ENCODE measurements around the gene CEACAM19.
A peak's percentile ranks its signal among the peaks of the same experiment; 100 is the strongest.
"Not testable (repeated sequence)": the region's sequence is repeated elsewhere in the genome, so short reads cannot be mapped to it uniquely, and the experiment has no call there.

Gene CEACAM19

DNA sequence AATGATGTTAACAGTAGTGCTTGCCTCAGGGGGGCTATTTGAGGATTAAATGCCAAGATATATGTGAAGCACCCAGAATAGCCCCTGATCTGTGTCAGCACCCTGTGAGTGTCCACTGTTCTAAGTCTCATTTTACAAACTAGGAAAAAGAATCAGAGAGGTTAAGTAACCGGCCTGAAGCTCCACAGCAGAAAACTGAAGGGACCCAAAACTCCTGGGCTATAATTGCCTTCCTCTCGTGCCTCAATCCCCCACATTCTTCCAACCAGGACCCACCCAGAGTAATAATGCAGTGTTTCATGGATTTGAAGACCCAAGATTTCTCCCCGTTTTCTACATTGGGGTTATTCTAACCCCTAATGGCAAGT lies 25.2 kb upstream of the CEACAM19 start:
- DNase-seq, result no peak

DNA sequence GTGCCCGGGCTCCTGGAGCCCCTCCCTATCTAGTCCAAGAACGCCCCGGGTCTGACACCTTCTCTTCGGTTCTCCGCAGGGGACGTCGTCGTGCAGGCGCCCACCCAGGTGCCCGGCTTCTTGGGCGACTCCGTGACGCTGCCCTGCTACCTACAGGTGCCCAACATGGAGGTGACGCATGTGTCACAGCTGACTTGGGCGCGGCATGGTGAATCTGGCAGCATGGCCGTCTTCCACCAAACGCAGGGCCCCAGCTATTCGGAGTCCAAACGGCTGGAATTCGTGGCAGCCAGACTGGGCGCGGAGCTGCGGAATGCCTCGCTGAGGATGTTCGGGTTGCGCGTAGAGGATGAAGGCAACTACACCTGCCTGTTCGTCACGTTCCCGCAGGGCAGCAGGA lies 24.1 kb upstream of the CEACAM19 start:
- DNase-seq, result no peak

DNA sequence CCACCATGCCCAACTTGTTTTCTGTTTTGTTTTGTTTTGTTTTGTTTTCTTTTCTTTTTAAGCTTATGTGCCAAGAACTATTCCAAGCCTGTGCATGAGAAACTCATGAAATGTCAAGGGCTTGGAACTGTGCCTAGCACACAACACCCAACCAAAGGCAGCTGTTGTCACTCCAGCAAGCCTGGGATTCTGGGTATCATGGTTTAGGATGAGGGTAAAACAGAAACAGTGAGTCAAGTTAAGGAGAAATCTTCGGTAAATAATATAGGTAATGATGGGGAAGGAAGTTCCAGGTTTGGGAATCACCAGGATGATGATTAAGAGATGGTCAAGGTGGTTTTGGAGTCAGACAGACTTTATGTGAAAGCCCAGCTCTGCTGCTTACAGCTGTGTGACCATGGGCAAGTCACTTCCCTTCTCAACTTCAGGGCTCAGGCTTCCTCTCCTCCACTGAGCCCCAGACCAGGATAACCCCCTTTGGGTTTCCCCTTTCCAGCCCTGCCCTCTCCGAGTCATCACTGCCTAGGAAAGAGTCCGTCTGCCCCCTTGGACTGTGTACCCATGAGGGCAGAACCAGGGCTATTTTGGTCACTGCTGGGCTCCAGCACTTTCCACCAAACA lies 22.5 kb upstream of the CEACAM19 start:
- DNase-seq, result no peak

DNA sequence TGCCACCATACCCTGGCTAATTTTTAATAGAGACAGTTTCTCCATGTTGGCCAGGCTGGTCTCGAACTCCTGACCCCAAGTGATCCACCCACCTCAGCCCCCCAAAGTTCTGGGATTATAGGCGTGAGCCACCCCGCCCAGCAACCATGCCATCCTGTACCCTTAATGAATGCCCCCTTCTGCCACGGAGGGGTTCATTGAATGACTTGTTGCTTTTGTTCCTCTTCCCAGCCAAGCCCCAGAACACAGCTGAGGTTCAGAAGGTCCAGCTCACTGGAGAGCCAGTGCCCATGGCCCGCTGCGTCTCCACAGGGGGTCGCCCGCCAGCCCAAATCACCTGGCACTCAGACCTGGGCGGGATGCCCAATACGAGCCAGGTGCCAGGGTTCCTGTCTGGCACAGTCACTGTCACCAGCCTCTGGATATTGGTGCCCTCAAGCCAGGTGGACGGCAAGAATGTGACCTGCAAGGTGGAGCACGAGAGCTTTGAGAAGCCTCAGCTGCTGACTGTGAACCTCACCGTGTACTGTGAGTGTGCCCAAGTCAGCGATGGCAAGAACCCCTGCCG lies 21.6 kb upstream of the CEACAM19 start:
- no peak for DNase-seq

DNA sequence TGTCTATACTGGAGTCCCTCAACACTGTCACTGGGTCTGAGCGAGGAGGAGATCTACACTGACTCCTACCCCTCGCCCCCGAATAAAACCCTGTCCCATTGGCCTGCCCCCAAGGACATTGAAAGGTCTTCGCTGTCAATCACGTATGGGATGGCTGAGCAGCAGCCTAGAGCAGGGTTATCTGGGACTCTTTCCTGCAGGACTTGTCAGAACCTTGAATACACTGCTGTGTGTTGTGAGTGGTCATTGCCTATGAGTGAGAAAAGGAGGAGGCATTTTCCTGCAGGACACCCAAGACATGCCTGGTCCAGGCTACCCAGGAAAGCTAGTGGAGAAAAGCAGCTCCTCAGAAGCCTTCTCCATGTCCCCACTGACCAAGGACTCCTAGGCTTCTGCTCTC lies 17.9 kb upstream of the CEACAM19 start:
- DNase-seq, result no peak

DNA sequence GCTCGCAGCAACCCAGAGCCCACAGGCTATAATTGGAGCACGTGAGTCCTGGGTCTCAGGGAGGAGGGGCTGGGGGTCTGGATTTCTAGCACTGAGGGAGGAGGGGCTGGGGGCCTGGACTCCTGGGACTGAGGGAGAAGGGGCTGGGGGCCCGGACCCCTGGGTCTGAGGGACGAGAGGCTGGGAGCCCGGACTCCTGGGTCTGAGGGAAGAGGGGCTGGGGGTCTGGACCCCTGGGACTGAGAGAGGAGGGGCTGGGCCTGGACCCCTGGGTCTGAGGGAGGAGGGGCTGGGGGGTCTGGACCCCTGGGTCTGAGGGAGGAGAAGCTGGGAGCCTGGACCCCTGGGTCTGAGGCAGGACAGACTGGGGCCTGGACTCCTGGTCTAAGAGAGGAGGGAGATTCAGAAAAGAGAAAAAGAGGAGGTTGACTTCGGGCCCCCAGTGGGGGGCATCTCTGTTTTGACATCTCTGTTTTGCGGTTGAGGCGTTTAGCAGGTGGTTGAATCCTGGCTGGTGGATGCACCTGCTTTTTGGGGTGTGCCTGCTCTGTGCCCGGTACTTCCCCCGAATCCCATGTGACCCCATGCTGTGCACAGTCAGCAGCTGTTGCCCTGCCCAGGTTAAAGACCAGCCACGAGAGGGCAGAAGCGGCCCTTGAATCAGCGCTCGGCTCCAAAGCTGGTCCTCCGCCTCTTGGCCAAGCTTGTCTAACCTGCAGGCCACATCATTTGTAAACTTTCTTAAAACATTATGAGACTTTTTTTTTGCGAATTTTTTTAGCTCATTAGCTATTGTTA lies 17.1 kb upstream of the CEACAM19 start:
- no peak for DNase-seq

DNA sequence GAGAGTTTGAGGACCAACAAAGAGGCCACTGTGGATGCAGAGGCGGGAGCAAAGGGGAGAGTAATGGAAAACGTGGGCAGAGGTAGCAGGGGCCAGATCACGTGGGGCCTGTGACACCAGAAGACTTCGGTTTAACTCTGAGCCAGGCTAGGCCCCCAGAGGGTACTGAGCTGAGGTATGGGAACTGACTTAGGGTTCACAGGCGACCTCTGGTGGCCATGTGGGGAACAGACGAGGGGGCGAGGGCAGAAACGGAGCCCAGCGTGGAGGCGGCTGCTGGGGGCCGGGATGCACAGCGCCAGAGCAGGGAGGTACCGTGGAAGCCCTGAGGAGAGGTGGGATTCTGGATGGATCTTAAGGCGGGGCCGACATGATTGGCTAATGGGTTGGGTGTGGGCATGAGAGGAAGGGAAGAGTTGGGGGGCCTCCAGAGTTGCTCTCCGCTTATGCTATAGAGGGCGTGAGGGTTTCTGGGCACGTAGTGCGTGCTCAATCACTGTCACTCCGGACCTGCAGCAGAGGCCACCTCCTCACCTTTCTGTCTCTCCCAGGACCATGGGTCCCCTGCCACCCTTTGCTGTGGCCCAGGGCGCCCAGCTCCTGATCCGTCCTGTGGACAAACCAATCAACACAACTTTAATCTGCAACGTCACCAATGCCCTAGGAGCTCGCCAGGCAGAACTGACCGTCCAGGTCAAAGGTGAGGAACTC lies 13.9 kb upstream of the CEACAM19 start:
- peak; percentile 42 for DNase-seq

DNA sequence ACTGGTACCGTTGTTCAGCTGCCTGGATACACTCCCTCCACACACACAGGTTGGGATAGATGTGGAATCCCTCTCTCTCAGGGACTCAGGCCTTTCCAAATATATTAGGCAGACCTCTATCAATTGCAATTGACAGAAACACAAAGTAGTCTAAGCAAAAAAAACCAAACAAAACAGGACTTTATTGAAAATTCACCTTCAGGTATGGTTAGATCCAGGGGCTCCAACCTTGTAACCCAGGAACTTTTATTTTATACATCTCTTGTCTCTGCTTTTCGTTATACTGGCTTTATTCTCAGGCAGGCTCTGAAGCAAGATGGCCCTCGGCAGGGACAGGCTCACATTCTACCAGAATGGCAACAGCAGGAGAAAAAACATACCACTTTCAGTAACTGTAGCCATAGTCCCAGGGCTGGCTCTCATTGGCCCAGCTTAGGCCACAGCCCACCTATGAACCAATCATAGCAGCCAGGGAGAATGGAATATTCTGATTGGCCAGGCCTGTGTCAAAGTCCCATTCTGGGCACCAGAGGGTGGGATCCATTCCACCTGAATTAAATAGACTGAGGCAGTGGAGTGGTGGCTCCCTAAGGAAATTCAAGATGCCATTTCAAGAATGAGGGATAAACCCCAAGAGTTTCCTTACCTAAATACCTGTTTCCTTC lies 13.1 kb upstream of the CEACAM19 start:
- no peak for DNase-seq

DNA sequence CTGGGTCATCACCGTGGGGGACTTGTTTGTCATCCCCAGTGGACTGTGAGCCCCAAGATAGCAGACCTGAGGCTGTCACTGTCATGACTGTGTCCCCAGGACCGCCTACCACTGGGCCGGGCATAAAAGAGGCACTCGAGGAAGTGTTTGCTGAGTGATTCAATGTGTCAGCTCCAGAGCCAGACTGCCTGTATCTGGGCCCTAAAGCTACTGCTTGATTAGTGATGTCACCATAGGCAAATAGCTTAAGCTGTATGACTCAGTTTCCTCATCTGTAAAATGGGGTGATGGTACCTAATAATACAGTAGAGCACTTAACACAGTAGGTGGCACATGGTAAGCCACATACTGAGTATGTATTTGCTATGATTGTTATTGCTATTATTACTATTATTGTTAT lies 11.2 kb upstream of the CEACAM19 start:
- DNase-seq, result no peak

DNA sequence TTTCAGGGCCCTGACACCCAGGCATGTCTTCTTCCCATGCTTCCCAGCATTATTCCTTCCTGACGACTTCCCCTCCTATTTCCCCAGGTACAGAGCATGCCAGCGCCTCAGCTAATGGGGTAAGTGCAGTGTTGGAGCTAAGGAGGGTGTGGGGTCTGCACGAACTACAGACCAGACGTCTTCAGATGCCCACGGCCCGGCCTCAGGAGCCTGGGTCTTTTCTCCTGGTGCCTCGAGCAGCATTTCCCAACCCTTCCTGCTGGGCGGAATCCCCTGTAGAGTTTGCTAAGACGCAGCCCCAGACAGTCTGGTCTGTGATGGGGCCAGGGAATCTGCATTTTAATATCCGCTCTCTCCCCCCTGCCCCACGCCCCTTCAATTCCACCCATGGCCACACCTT lies 10.1 kb upstream of the CEACAM19 start:
- no peak for DNase-seq

GRCh38 chr19:44661904-44662303 lies 9.4 kb upstream of the CEACAM19 start:
- DNase-seq, result no peak

DNA sequence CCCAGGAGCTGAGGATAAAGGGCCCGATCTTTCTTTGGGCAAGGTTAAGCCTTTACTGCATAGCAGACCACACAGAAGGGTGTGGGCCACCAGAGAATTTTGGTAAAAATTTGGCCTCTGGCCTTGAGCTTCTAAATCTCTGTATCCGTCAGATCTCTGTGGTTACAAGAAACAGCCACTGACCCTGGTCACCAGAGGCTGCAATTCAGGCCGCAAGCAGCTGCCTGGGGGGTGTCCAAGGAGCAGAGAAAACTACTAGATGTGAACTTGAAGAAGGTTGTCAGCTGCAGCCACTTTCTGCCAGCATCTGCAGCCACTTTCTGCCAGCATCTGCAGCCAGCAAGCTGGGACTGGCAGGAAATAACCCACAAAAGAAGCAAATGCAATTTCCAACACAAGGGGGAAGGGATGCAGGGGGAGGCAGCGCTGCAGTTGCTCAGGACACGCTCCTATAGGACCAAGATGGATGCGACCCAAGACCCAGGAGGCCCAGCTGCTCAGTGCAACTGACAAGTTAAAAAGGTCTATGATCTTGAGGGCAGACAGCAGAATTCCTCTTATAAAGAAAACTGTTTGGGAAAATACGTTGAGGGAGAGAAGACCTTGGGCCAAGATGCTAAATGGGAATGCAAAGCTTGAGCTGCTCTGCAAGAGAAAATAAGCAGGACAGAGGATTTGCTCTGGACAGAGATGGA lies 8.4 kb upstream of the CEACAM19 start:
- DNase-seq, result no peak

- DNase-seq, result no peak
These were observed 7.3 kb upstream of the CEACAM19 start for GRCh38 chr19:44663996-44664395.

DNA sequence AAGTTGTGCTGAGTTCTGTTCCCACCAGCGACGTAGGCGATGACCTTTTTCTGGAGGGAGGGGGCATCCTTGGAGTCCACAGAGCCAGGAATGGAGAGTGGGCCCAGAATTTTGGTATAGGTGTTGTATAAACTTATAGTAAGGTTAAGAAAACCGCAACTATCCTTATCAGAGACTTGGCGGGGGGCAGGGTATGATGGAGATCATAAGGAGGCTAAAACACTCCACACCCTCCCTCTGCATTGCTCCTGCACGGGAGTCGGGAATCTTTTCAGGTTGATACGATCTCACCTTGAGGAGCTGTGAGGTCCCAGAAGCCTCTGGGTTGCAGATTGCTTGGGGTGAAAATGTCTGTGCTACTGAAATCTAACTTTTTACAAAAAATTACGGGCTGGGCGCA lies 6.3 kb upstream of the CEACAM19 start:
- no peak for DNase-seq

DNA sequence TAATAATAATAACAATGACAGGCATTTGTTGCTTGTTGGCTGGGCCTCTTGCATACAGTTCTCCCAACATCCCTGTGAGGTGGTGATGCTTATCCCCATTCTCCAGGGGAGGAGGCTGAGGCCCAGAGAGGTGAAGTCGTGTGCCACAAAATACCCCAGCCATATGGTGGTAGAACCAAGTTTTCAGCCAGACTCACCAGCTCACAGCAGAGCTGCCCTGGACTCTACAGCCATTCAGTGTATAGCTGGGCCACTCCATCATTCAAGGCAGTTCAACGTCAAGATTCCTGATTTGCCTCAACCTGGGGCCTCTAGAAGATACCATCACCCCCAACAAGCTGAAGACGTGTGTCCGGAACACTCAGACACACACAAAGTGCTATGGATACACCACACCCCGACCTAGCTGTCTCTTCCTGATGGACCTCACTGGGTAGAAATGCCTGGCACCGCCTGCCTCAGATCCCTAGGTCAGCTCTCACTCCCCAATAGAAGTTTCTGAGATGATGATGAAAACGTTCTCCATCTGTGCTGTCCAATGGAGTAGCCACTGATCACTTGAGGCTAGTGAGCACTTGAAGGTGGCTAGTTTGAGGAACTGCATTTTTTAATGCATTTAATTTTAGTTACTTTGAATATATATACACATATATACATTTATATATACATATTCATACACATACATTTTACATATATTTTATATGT lies 4.3 kb upstream of the CEACAM19 start:
- no peak for DNase-seq

DNA sequence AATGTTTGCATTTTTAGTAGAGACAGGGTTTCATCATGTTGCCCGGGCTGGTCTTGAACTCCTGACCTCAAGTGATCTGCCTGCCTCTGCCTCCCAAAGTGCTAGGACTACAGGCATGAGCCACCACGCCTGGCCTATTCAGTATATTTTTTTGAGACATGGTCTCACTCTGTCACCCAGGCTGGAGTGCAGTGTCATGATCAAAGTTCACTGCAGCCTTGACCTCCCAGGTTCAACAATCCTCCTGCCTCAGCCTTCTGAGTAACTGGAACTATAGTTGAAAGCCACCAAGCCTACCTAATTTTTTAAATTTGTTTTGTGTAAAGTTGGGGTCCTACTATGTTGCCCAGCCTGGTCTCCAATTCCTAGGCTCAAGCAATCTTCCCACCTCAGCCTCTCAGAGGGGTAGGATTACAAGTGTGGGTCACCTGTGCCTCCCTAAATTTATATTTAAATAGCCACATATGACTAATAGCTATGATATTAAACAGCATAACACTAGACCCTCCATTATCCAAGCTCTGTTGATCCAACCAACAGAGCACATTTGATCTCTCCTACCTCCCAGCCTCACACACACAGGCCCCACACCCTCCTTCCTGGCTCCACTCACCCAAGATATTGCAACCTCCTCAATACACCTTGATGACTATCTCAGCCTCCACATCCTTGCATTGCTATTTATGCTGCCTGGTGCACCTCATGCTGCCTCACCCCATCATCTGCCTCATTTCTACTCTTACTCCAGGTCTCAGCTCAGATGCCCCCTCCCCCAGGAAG lies 2.1 kb upstream of the CEACAM19 start:
- DNase-seq, result no peak

DNA sequence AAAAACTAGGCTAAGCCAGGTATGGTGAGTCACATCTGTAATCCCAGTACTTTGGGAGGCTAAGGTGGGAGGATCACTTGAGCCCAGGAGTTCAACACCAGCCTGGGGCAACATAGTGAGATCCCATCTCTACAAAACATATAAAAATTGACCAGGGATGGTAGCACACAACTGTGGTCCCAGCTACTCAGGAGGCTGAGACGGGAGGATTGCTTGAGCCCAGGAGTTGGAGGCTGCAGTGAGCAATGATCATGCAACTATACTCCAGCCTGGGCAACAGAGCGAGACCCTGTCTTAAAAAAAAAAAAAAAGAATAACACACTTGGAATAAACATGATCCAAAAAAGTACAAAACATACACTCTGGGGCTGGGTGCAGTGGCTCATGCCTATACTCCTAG lies 1.3 kb upstream of the CEACAM19 start:
- not testable (repeated sequence) for DNase-seq

DNA sequence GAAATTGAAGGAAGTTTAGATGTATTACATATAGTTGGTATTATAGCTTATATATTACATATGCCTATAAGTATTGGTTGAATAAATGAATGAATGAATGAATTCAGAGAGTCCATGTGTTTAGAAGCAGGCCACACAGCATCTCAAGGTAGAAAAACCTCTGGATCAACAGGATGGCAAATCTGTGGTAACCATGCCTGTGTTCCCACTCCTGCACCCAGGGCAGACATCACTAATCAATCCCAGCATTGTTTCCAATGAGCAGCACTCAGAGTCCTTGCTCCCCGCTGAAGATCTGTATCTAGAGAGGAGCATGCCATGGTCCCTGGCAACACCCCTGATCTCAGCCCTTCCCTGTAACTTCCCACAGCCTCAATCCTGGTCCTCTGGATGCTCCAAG lies 944 bp downstream of the CEACAM19 start:
- no peak for DNase-seq

GRCh38 chr19:44673510-44673909 lies 2.2 kb downstream of the CEACAM19 start:
- no peak for DNase-seq

DNA sequence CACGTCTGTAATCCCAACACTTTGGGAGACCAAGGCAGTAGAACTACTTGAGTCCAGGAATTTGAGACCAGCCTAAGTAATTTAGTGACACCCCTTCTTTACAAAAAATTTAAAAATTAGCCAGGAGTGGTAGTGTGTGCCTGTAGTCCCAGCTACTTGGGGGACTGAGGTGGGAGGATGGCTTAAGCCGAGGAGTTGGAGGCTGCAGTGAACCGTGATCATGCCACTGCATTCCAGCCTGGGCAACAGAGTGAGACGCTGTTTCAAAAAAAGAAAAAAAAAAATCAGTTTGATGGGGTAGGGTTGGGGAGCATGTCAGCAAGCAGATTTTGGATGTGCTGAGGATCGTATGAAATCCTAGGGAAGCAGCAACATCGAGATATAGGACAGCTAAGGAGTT lies 4.2 kb downstream of the CEACAM19 start:
- no peak for DNase-seq

Measured in NCI-H1105 (cell line).